ENCODE data around the gene TBC1D10A. TPM values are rescaled to one million over a fixed set of nuclear protein-coding genes. Genes with fewer than 3 reads are reported as not detected.

Gene TBC1D10A
- polyA plus RNA-seq, 1 of the 3 experiments (the other 2 are of a cell fraction) = 15.3 TPM

- H4K20me1 ChIP-seq (ENCODE audit: insufficient read depth) = peaks cover 52% of the 10 kb centered on the region
- no peak for TF ChIP-seq RFX5 (IDR thresholded peaks at IDR 0.05; ENCODE audit: low read length)
- no peak for TF ChIP-seq TEAD4 (IDR thresholded peaks at IDR 0.05; ENCODE audit: borderline replicate concordance, insufficient read depth)
- TF ChIP-seq REST (IDR thresholded peaks at IDR 0.05; ENCODE audit: low read depth, low read length) = no peak
- no peak for TF ChIP-seq SIN3A (IDR thresholded peaks at IDR 0.05; ENCODE audit: borderline replicate concordance, low read depth, low read length)
- TF ChIP-seq RAD21 (IDR thresholded peaks at IDR 0.05; ENCODE audit: low read length) = no peak
- no peak for TF ChIP-seq EP300 (IDR thresholded peaks at IDR 0.05; ENCODE audit: borderline replicate concordance in 1 of 2, low read depth in 1 of 2, low read length in 1 of 2)
- TF ChIP-seq EZH2phosphoT487 (IDR thresholded peaks at IDR 0.05; ENCODE audit: borderline replicate concordance, low read depth) = no peak
- no peak for TF ChIP-seq USF2 (IDR thresholded peaks at IDR 0.05; ENCODE audit: borderline replicate concordance, low read depth, low read length)
- TF ChIP-seq NFIC (IDR thresholded peaks at IDR 0.05; ENCODE audit: borderline replicate concordance) = no peak
- TF ChIP-seq JUND (IDR thresholded peaks at IDR 0.05) = no peak
- TF ChIP-seq IRF3 (IDR thresholded peaks at IDR 0.05; ENCODE audit: low read depth, low read length) = no peak
- no peak for TF ChIP-seq CTCF (IDR thresholded peaks at IDR 0.05)
- TF ChIP-seq MAX (IDR thresholded peaks at IDR 0.05; ENCODE audit: low read depth) = no peak
- TF ChIP-seq PBX3 (IDR thresholded peaks at IDR 0.05) = no peak
- TF ChIP-seq FOXJ3 (CRISPR knock-in tag; IDR thresholded peaks at IDR 0.05) = no peak
- TF ChIP-seq MXI1 (IDR thresholded peaks at IDR 0.05; ENCODE audit: low read depth, low read length) = no peak
- no peak for TF ChIP-seq FOSL2 (IDR thresholded peaks at IDR 0.05; ENCODE audit: borderline replicate concordance, low read depth)
- TF ChIP-seq TAF1 (IDR thresholded peaks at IDR 0.05; ENCODE audit: borderline replicate concordance, low read depth, low read length) = no peak
- WGBS (ENCODE audit: low lambda C conversion rate) = 87% methylated on average over 7 of the region's 7 CpGs
- H3K27ac ChIP-seq (ENCODE audit: low read depth in 2 of 2, low read length in 1 of 2) = no peak overlapping the region
- POLR2A ChIA-PET = no interaction called here
- peaks cover 5 to 14% of the 10 kb centered on the region in 2 experiments; a peak in 1 of 4 replicates for H3K4me1 ChIP-seq (ENCODE audit: control insufficient read depth in 1 of 2, insufficient read depth in 2 of 2, low read depth in 1 of 2, low read length in 1 of 2)
- no peak overlapping the region for H2AFZ ChIP-seq (ENCODE audit: low read depth)
- no peak overlapping the region for H3K4me2 ChIP-seq
- H3K79me2 ChIP-seq (ENCODE audit: insufficient read depth) = peaks cover 65% of the 10 kb centered on the region; the same call in 1 of the 2 replicates
- no peak overlapping the region for H3K9ac ChIP-seq
- no peaks in the 10 kb centered on the region for H3K27me3 ChIP-seq (ENCODE audit: insufficient read depth)
- peaks cover 0 to 6% of the 10 kb centered on the region in 2 experiments for H3K36me3 ChIP-seq (replicated peaks in 1 of 2; ENCODE audit: control insufficient read depth in 1 of 2, insufficient read depth in 2 of 2, low read length in 1 of 2)
- no peak overlapping the region for H3K4me3 ChIP-seq (ENCODE audit: low read depth in 2 of 2, low read length in 1 of 2)
- H3K9me2 ChIP-seq = no peaks in the 10 kb centered on the region
- H3F3A ChIP-seq (replicated peaks; ENCODE audit: insufficient read depth) = peaks cover 6% of the 10 kb centered on the region
- DNase-seq = no peak
- H3K9me3 ChIP-seq = no peaks in the 10 kb centered on the region
- CTCF ChIA-PET = interaction anchor here (1.5 kb wide), 1 partner anchor 211 kb away, joined by 3 read pairs; no protein-coding TSS in a partner anchor
These were observed 7.8 kb downstream of the TBC1D10A start for GRCh38 chr22:30318799-30319419.
